GM18499 (cell line): ENCODE measurements around the gene PCDHGC3.

ENCODE experiments used
- ATAC-seq: cut with Tn5 transposase; IDR thresholded peaks from one replicate; pipeline ENCODE4 v1.9.1; 2021; ENCODE audit warnings: moderate number of reproducible peaks; ENCODE audit not compliant: insufficient read depth, unreplicated experiment

The PCDHGC3 gene

DNA sequence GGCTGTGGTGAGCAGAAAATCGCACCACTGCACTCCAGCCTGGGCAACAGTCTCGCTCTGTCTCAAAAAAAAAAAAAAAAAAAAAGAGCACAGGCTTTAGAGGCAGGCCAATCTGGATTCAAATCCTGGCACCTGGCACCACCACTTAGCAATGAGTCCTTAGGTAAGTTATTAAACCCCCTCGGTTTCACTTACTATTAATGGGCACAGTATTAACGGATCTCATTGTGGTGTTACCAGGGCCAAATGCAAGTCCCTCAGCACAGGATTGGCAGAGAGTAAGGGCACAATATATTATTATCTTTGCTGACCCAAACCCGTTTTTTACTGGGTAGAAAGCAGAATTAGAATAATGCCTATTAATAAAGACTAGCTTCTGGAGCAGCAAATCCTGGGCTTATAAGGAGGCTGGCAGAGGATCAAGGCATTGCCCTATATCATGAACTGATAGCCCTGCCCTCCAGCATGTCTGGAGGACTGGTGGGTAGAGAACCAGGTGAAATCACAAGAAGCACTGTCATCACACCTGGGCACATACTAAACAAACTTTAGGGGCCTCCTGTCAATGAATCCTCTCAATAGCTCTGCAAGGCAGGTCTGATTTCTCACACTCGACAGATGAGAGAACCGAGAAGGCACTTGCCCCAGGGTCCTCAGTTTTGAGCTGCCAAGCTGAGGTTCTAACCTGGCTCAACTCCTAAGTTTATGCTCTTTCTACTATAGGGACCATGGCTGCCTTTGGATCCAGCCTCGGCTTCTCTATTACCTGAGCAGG lies 30.8 kb downstream of the PCDHGC3 start:
- ATAC-seq: no peak

- no peak for ATAC-seq
Observed at GRCh38 chr5:141507387-141508091, 31.8 kb downstream of the PCDHGC3 start.

GRCh38 chr5:141508440-141508797 lies 32.7 kb downstream of the PCDHGC3 start:
- ATAC-seq: no peak

GRCh38 chr5:141508798-141509611 lies 33.2 kb downstream of the PCDHGC3 start:
- ATAC-seq: no peak

- no peak for ATAC-seq
Observed at GRCh38 chr5:141510160-141510559, 34.4 kb downstream of the PCDHGC3 start.

GRCh38 chr5:141510850-141511601 lies 35.3 kb downstream of the PCDHGC3 start:
- peak; percentile 21 for ATAC-seq

GRCh38 chr5:141511771-141512325 lies 36.1 kb downstream of the PCDHGC3 start:
- ATAC-seq: no peak

- ATAC-seq: no peak
Observed at GRCh38 chr5:141512390-141512910, 36.7 kb downstream of the PCDHGC3 start.

DNA sequence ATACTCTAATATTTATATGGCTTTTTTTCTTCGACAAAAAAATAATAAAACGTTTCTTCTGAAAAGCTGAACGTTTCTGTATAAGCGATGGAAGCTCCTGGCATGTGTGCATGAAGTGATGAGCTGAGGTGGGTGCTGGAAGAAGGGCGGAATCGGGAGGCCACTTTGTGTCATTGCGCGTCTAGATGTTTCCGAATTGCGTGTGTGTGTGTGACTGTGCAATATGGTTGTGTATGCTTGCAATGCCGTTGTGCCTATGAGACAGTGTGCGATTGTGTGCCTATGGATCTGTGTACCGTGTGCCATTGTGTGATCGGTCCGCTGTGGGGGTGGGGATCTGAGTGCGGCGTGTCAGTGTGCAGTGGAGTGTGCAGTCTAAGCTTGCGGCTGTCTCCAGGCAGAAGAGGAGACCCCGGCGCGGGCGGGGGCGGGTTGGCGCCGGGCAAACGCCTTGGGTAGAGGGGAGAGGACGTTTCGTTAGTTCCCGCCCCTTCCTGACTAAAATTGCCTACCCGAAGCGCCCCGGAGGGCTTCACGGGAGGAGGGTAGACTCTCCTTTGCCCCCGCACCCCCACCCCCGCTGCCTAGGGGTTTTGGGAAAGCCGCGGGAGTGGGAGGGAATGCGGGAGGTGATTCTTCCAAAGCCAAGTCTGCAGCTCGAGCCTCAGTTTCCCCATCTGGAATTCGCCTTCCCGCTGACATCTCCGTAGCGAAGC lies 37.3 kb downstream of the PCDHGC3 start:
- no peak for ATAC-seq

DNA sequence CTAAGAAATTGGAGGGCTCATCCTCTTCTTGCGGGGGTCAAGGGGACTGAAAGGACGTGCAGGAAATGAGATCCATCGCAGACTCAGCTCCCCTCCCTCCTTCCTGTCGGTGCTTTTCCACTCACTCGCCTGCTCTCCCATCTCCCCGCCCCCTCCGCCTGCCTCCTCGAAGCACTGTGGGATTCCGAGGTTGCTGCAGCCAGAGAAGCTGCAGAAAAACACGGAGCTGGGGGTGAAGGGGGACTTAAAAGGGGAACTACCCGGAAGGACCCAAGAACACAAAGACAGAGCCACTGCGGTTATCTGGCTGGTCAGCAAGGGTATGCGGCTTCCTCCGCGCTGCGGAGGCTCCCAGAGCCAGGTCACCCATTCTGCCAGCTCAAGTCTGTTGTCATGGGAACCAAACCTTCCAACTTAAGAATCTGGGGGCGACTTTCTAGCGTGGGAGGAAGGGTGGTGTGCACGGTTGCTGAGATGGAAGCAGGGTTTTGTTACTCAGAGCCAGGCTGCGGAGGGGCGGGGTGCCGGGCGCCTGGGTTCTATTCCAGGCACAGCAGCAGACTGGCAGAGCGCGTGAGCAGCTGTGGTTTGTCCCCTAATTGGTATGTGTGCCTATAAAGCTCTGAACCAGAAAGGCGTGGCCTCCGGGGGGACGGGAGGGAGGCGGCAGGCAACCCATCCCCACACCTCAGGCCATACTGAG lies 38.0 kb downstream of the PCDHGC3 start:
- ATAC-seq: no peak

DNA sequence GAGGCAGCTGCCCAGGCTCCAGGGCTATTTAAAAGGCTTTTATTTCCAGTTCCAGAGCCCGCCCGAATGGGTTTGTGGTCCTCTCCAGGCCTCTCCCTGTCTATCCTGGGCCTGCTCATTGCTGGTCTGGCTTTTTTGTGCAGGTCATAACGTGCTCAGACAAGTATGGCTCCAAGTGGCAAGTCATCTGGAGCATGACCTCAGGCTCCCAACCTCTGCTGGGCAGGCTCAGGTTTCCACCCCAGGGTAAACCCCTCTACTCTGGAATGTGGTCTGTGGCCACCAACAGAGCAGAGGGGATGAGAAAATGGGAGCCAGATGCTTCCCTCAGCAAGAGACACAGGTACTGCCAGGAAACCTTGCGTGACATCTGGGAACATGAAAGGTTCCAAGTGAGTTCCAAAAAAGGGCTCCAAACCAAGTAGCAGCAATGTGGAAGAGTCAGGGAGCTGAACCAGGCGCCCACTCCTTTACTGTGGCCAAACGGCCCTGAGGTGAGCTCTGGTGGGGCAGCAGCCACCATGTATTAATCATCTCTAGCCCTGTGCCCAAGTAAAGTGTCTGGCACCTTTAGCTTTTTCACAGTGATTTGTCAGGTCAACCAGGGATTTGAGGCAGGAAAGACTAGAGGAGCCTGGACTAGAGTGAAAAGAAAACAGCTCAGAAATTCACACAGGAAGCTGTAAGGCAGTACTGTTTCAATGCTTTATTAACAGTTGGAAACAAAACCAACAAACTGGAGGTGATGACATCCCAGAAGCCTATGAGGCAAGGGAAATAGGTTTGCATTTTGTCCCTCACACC lies 38.8 kb downstream of the PCDHGC3 start:
- ATAC-seq: no peak

DNA sequence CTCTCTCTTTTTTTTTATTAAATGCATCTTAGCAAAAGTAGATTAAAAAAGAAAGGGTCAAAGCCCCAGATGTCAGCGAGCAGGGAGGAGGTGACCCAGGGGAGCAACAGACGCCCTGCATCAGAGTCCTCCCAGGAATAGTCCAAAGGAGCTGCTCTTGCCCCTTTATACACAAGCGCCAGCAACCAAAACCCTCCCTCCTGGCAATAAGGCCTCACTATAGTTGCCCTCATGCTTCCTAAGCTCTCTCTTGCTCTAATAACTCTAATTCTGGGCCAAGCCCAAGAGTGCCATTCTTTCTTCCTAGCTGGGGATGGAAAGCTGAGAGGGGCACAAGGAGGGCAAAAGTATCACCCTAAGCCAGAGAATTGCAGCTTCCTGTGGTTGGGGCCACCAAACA lies 39.4 kb downstream of the PCDHGC3 start:
- no peak for ATAC-seq

DNA sequence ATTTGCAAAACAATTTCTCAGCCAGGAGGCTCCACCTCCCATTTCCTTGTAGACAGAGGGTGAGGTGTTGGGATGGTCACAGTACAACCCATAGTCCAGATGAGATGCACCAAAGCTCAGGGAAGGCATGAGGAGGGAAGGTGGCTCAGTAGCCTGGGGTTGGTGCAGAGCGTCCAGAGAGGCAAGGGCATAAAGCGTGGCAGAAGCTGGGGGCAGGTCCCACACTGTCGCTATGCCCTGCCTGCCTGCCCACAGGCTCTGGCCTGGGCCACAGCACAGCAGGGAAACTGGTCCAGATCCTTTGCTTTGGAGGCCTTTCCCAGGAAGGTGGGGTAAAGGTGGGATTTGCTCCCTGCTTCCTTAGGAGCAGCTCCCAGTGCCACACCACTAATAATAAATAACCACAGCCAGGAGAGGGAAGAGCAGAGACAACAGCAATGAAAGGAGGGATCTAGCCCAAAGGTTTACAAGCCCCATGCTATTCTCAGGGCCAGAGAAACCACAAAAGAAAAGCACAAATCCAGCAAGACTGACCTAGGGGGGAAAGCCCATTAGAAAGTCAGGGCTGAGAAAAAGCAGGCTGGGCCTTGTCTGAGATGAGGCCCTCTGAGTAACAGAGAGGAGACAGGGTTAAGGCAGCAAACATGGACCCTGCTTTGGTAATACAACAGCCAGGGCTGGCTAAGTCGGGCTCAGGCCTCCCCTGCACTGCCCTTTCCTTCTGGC lies 40.3 kb downstream of the PCDHGC3 start:
- ATAC-seq: no peak

GRCh38 chr5:141516672-141517025 lies 40.9 kb downstream of the PCDHGC3 start:
- no peak for ATAC-seq

DNA sequence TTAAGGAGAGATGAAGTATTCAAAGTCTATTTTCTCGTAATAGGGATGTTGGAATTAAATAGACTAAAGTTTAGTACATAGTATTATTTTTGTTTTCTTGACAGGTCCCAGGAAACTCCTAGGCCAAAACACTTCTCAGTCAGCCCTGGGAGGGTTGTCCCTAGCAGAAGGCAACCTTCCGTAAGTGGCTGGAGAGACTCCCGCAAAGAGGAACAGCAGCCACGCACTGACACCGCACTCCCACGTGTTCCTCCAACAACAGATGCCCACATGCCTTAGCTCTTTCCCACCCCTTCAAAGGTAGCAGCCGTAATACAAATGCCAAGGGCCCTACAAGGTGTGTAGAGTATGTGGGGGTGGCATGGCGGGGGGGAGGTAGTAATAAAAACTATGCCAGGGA lies 41.5 kb downstream of the PCDHGC3 start:
- ATAC-seq: no peak

DNA sequence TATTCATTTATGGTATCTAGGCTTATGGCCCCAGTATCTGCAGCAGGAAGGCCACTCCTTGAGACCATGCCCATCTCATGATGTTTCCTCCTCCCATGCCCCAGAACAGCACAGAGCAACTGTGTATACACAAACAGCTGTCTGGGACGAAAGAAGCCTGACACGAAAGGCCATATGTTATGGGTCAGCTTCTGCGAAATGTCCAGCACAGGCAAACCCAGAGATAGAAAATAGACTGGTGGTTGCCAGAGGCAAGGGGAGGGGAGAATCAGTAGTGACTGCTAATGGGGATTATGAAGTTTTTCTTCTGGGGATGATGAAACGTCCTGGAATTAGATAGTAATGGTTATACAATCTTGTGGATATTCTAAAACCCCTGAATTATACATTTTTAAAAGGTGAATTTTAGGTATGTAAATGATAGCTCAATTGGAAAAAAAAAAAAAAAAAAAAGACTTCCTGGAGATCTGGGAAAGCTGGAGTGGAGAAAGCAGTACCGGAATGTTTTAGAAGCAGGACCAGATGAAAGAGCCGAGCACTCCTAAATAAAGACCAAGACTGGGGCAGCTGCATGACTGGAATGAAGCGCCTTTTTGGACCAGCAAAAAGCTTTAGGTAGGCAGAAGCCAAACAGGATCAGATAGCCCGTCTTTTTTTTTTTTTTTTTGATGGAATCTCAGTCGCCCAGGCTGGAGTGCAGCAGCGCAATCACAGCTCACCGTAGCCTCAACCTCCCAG lies 42.3 kb downstream of the PCDHGC3 start:
- ATAC-seq: no peak

DNA sequence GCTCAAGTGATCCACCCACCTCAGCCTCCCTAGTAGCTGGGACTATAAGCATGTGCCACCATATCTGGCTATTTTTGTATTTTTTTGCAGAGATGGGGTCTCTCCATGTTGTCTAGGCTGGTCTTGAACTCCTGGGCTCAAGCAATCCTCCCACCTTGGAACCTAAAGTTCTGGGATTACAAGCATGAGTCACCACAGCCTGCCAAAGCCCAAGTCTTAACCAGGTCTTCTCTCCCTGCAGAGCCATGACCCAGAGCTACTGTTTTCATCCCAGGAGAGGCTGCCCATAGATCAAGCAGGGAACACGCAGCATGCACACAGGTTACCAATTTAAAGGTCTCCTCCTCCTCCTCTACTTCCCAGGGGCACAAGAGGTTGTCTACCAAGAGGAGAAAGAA lies 42.9 kb downstream of the PCDHGC3 start:
- ATAC-seq: no peak
